Endodermal cell (in vitro differentiated cells): ENCODE data around the gene MYO5A. TPM values are rescaled to one million over a fixed set of nuclear protein-coding genes. Genes with fewer than 3 reads are reported as not detected.
"Not testable (repeated sequence)": the region's sequence is repeated elsewhere in the genome, so short reads cannot be mapped to it uniquely, and the experiment has no call there.

Experiments used
- DNase-seq: peaks from one replicate; pipeline ENCODE4 v3.0.0-alpha.2; 2017
- H3K27ac ChIP-seq: 2 replicates; pipeline ENCODE4 v1.5.1; 2013; ENCODE audit warnings: mild to moderate bottlenecking, low read depth, low read length, moderate library complexity
- H3K27me3 ChIP-seq: 2 replicates; pipeline ENCODE4 v1.6.1; 2013; ENCODE audit warnings: mild to moderate bottlenecking, low read length, moderate library complexity; ENCODE audit not compliant: insufficient read depth, control insufficient read depth, poor library complexity, severe bottlenecking
- H3K36me3 ChIP-seq: 2 replicates; pipeline ENCODE4 v1.7.0; 2013; ENCODE audit warnings: mild to moderate bottlenecking, low read length, moderate library complexity; ENCODE audit not compliant: control insufficient read depth, insufficient read depth
- H3K4me1 ChIP-seq: one replicate; pipeline ENCODE4 v1.7.0; 2013; ENCODE audit warnings: low read length; ENCODE audit not compliant: control insufficient read depth, insufficient read depth
- H3K4me3 ChIP-seq: 2 replicates; pipeline ENCODE4 v1.5.1; 2013; ENCODE audit warnings: mild to moderate bottlenecking, low read length, moderate library complexity
- H3K9ac ChIP-seq: 2 replicates; pipeline ENCODE4 v1.6.1; 2013; ENCODE audit warnings: mild to moderate bottlenecking, low read length, moderate library complexity; ENCODE audit not compliant: poor library complexity, severe bottlenecking; ENCODE audit errors: extremely low read depth
- H3K9me3 ChIP-seq: 2 replicates; pipeline ENCODE4 v1.6.1; 2013; ENCODE audit warnings: mild to moderate bottlenecking, low read length, moderate library complexity; ENCODE audit not compliant: control insufficient read depth
- H3K27ac Mint-ChIP-seq: 2 replicates; pipeline ENCODE4 v1.8.0; 2020; ENCODE audit warnings: mixed read lengths
- H3K27me3 Mint-ChIP-seq: 2 replicates; pipeline ENCODE4 v1.8.0; 2021; ENCODE audit warnings: mild to moderate bottlenecking, mixed read lengths; ENCODE audit not compliant: insufficient read depth
- H3K36me3 Mint-ChIP-seq: 2 replicates; pipeline ENCODE4 v1.8.0; 2020; ENCODE audit warnings: low read depth, mixed read lengths
- H3K4me1 Mint-ChIP-seq: 2 replicates; pipeline ENCODE4 v1.8.0; 2020; ENCODE audit warnings: mixed read lengths
- H3K4me3 Mint-ChIP-seq: 2 replicates; pipeline ENCODE4 v1.8.0; 2020; ENCODE audit warnings: mild to moderate bottlenecking, moderate library complexity, mixed read lengths
- H3K9me3 Mint-ChIP-seq: 2 replicates; pipeline ENCODE4 v1.8.0; 2020; ENCODE audit warnings: mild to moderate bottlenecking, mixed read lengths
- CTCF ChIP-seq: fragments of 200-600 bp; sonication (generic); conservative IDR thresholded peaks from 2 replicates; pipeline ENCODE4 v1.5.0; 2021; ENCODE audit warnings: antibody characterized with exemption, mild to moderate bottlenecking
- WGBS, 2 experiments: methylation state at CpG; one replicate each; pipeline versions ENCODE4 v1.1.5 to v1.1.7; 2013; ENCODE audit warnings: missing lambda C conversion rate in 2 of 2, mixed read lengths in 1 of 2; ENCODE audit not compliant: insufficient coverage in 1 of 2, insufficient read length in 1 of 2; 5-methylcytosine and 5-hydroxymethylcytosine counted together
- long read RNA-seq, 4 experiments: library from polyadenylated mRNA in 2 of 4; library from RNA in 1 of 4; library from capped mRNA in 1 of 4; stranded (forward) in 3 of 4; unstranded in 1 of 4; transcript quantifications; one replicate each; pipeline ENCODE4 v2.0.0, GENCODE V29; 2020 to 2021; ENCODE audit warnings: inconsistent platforms in 1 of 4
- polyA plus RNA-seq, 2 experiments: library from polyadenylated mRNA; stranded (reverse); fragments of 50-300 nt; gene quantifications; one replicate each; pipeline ENCODE4 v1.2.3, GENCODE V29; 2013
- total RNA-seq, 2 donors: library from RNA; stranded (reverse); fragmentation: NEBNext Ultra II Directional in 1 of 2; extraction: Animal tissue kit (Norgen Biotek cat#: 25700) in 1 of 2; gene quantifications; 2 replicates in 1 of 2; 3 replicates in 1 of 2; pipeline ENCODE4 v1.2.1, GENCODE V29; 2021

The MYO5A gene
- total RNA-seq: 10 to 100 TPM; 10.0 to 13.1 TPM
- polyA plus RNA-seq (2013, experiment 1 of 2): 9.8 TPM
- polyA plus RNA-seq (2013, experiment 2 of 2): 9.4 TPM
- long read RNA-seq, experiment 1, partial matches to known transcripts: 0 of 2 reads
- long read RNA-seq, experiment 1, other reads (novel, unspliced or antisense): 2 of 2 reads
- long read RNA-seq, experiment 2: 0 reads
- long read RNA-seq, experiment 3, partial matches to known transcripts: 18 of 26 reads
- long read RNA-seq, experiment 3, other reads (novel, unspliced or antisense): 7 of 26 reads
- long read RNA-seq, experiment 4: 0 reads

GRCh38 chr15:52528564-52529340 lies at the start of gene MYO5A:
TSS of gene MYO5A (minus strand) at chr15:52528880. CDS start at chr15:52528806, 74 bp downstream.
- Histone ChIP-seq H3K27ac (no peak within 1 kb of the TSS), H3K9ac (peak within 1 kb of the TSS; percentile 30), H3K9me3 (no peaks in the 10 kb centered on the region), H3K4me3 (peak within 1 kb of the TSS; percentile 82), H3K27me3 (peaks cover 60% of the 10 kb centered on the region), H3K4me1 (no peaks in the 10 kb centered on the region), H3K36me3 (no peaks in the 10 kb centered on the region)
- 0% methylated on average over 14 to 103 of the region's 103 CpGs for WGBS, 2 experiments
- peak within 1 kb of the TSS; percentile 80 for H3K4me3 Mint-ChIP-seq
- H3K9me3 Mint-ChIP-seq: no peaks in the 10 kb centered on the region
- peak; percentile 90 for DNase-seq
- peak within 1 kb of the TSS; percentile 78 for H3K27ac Mint-ChIP-seq
- H3K4me1 Mint-ChIP-seq: peaks cover 10% of the 10 kb centered on the region
- peaks cover 59% of the 10 kb centered on the region for H3K27me3 Mint-ChIP-seq
- TF ChIP-seq CTCF: peak; percentile 11
- no peaks in the 10 kb centered on the region for H3K36me3 Mint-ChIP-seq

- no peak overlapping the region for H3K27ac Mint-ChIP-seq
Observed at GRCh38 chr15:52576692-52577091, 48.0 kb upstream of the MYO5A start.

GRCh38 chr15:52575573-52575972 lies 46.9 kb upstream of the MYO5A start:
- H3K27ac Mint-ChIP-seq, H3K27ac ChIP-seq, H3K4me1 Mint-ChIP-seq, H3K36me3 Mint-ChIP-seq, DNase-seq, H3K27me3 Mint-ChIP-seq, H3K4me3 Mint-ChIP-seq, H3K4me1 ChIP-seq, H3K9me3 ChIP-seq, H3K4me3 ChIP-seq, H3K9ac ChIP-seq, H3K36me3 ChIP-seq, H3K9me3 Mint-ChIP-seq, H3K27me3 ChIP-seq: not testable (repeated sequence)
- 75 to 77% methylated on average over 4 to 7 of the region's 7 CpGs for WGBS, 2 experiments

More at GRCh38 chr15:52576692-52577091, 48.0 kb upstream of the MYO5A start:
- H3K9ac ChIP-seq: no peak overlapping the region
- no peaks in the 10 kb centered on the region for H3K4me1 ChIP-seq
- H3K4me3 Mint-ChIP-seq: no peak overlapping the region
- WGBS, 2 experiments: 86 to 100% methylated on average over 1 of the region's 2 CpGs
- peaks cover 2% of the 10 kb centered on the region for H3K36me3 Mint-ChIP-seq
- no peak for TF ChIP-seq CTCF
- H3K9me3 Mint-ChIP-seq: no peaks in the 10 kb centered on the region
- H3K27me3 ChIP-seq: no peaks in the 10 kb centered on the region
- DNase-seq: no peak
- H3K36me3 ChIP-seq: no peaks in the 10 kb centered on the region
- no peaks in the 10 kb centered on the region for H3K9me3 ChIP-seq
- no peak overlapping the region for H3K4me3 ChIP-seq
- H3K27me3 Mint-ChIP-seq: no peaks in the 10 kb centered on the region
- no peak overlapping the region for H3K27ac ChIP-seq
- no peaks in the 10 kb centered on the region for H3K4me1 Mint-ChIP-seq
